HEK293T (cell line): ENCODE measurements around the gene CCN5.
A peak's percentile ranks its signal among the peaks of the same experiment; 100 is the strongest.

Experiments used
- ARNT ChIP-seq: fragments of 450-650 bp; IDR thresholded peaks from 2 replicates; pipeline ENCODE4 v1.6.1; 2017; ENCODE audit warnings: mild to moderate bottlenecking
- ELF4 ChIP-seq: fragments of 450-650 bp; IDR thresholded peaks from 2 replicates; pipeline ENCODE4 v1.6.1; 2017; ENCODE audit warnings: antibody characterized with exemption
- FOXA1 ChIP-seq: fragments of 450-650 bp; IDR thresholded peaks from 2 replicates; pipeline ENCODE4 v1.6.1; 2016; ENCODE audit warnings: mild to moderate bottlenecking
- FOXK2 ChIP-seq: fragments of 450-650 bp; IDR thresholded peaks from 2 replicates; pipeline ENCODE4 v1.6.1; 2016; ENCODE audit warnings: mild to moderate bottlenecking
- FOXM1 ChIP-seq: fragments of 450-650 bp; IDR thresholded peaks from 2 replicates; pipeline ENCODE4 v1.6.1; 2017; ENCODE audit warnings: mild to moderate bottlenecking, borderline replicate concordance
- HDGF ChIP-seq: fragments of 450-650 bp; IDR thresholded peaks from 2 replicates; pipeline ENCODE4 v1.6.1; 2017; ENCODE audit warnings: antibody characterized with exemption, borderline replicate concordance
- L3MBTL2 ChIP-seq: fragments of 450-650 bp; conservative IDR thresholded peaks from 2 replicates; pipeline ENCODE4 v1.6.1; 2016; ENCODE audit warnings: mild to moderate bottlenecking
- LEF1 ChIP-seq: fragments of 450-650 bp; IDR thresholded peaks from 2 replicates; pipeline ENCODE4 v1.6.1; 2017; ENCODE audit warnings: mild to moderate bottlenecking, borderline replicate concordance
- NFRKB ChIP-seq: fragments of 450-650 bp; IDR thresholded peaks from 2 replicates; pipeline ENCODE4 v1.6.1; 2016; ENCODE audit warnings: mild to moderate bottlenecking, moderate library complexity
- PKNOX1 ChIP-seq: fragments of 450-650 bp; IDR thresholded peaks from 2 replicates; pipeline ENCODE4 v1.6.1; 2016
- SP1 ChIP-seq: fragments of 450-650 bp; IDR thresholded peaks from 2 replicates; pipeline ENCODE4 v1.6.1; 2017
- SUZ12 ChIP-seq: fragments of 450-650 bp; IDR thresholded peaks from 2 replicates; pipeline ENCODE4 v1.6.1; 2016; ENCODE audit warnings: mild to moderate bottlenecking
- TARDBP ChIP-seq: fragments of 450-650 bp; IDR thresholded peaks from 2 replicates; pipeline ENCODE4 v1.6.1; 2016
- ZNF384 ChIP-seq: fragments of 450-650 bp; IDR thresholded peaks from 2 replicates; pipeline ENCODE4 v1.6.1; 2016

- TF ChIP-seq FOXM1 (no peak), ZNF384 (no peak), ARNT (no peak), FOXK2 (no peak), NFRKB (no peak), SP1 (no peak), FOXA1 (no peak), LEF1 (no peak), HDGF (no peak), PKNOX1 (peak; percentile 49; the same call in 1 of the 2 replicates), TARDBP (no peak), ELF4 (no peak), SUZ12 (no peak), L3MBTL2 (no peak)
These were observed 9.6 kb upstream of the CCN5 start for GRCh38 chr20:44705364-44706094.
